Astrocyte of the cerebellum (primary cell): Measurements from ENCODE around the gene SOHLH1.

Source experiments
- DNase-seq: peaks from one replicate; pipeline ENCODE4 v3.0.0-alpha.2; 2011; ENCODE audit warnings: low read depth
- H3K4me3 ChIP-seq: 2 replicates; pipeline ENCODE4 v1.5.1; 2011; ENCODE audit warnings: mild to moderate bottlenecking, low read depth, low read length, moderate library complexity
- CTCF ChIP-seq: IDR thresholded peaks from 2 replicates; pipeline ENCODE4 v1.5.1; 2012; ENCODE audit warnings: low read length, low read depth, moderate library complexity, mild to moderate bottlenecking; ENCODE audit errors: missing control alignments
- in situ Hi-C: cut with HindIII; loops from 2 replicates; pipeline ENCODE4 v1.10.0; 2017; ENCODE audit warnings: low sequenced_read_pairs

SOHLH1 gene

GRCh38 chr9:135737840-135738521, 38.7 kb upstream of the SOHLH1 start:
- no peak for TF ChIP-seq CTCF
- no peak overlapping the region for H3K4me3 ChIP-seq
- DNase-seq: no peak
- in situ Hi-C loops: no loop called here

- no peak for DNase-seq
- H3K4me3 ChIP-seq: no peak overlapping the region
- in situ Hi-C loops: no loop called here
- no peak for TF ChIP-seq CTCF
These were observed 37.9 kb upstream of the SOHLH1 start for GRCh38 chr9:135736979-135737839.

GRCh38 chr9:135736272-135736978, 37.1 kb upstream of the SOHLH1 start:
- in situ Hi-C loops: no loop called here
- no peak overlapping the region for H3K4me3 ChIP-seq
- TF ChIP-seq CTCF: no peak
- no peak for DNase-seq

- TF ChIP-seq CTCF: no peak
- no peak overlapping the region for H3K4me3 ChIP-seq
- in situ Hi-C loops: no loop called here
These were observed 35.4 kb upstream of the SOHLH1 start for GRCh38 chr9:135734616-135735144.

GRCh38 chr9:135732569-135733257, 33.4 kb upstream of the SOHLH1 start:
- no peak overlapping the region for H3K4me3 ChIP-seq
- TF ChIP-seq CTCF: no peak
- DNase-seq: no peak
- in situ Hi-C loops: no loop called here

More at GRCh38 chr9:135734616-135735144, 35.4 kb upstream of the SOHLH1 start:
- no peak for DNase-seq

GRCh38 chr9:135731454-135731853, 32.2 kb upstream of the SOHLH1 start:
- in situ Hi-C loops: no loop called here
- no peak for TF ChIP-seq CTCF
- no peak for DNase-seq
- H3K4me3 ChIP-seq: no peak overlapping the region
